MM.1S (cell line): ENCODE measurements around the gene SNX30.
A peak's percentile ranks its signal among the peaks of the same experiment; 100 is the strongest.

ENCODE experiments used
- DNase-seq: peaks from one replicate; pipeline ENCODE4 v3.0.0-alpha.2; 2015
- H2AFZ ChIP-seq: fragments of 300-600 bp; sonication (generic); 2 replicates; pipeline ENCODE4 v1.6.0; 2016; ENCODE audit warnings: antibody characterized with exemption, low read length
- H3F3A ChIP-seq: fragments of 300-600 bp; sonication (generic); 2 replicates; pipeline ENCODE4 v1.6.1; 2016; ENCODE audit warnings: mild to moderate bottlenecking, antibody characterized with exemption, low read length, moderate library complexity, mixed read lengths; ENCODE audit not compliant: insufficient read depth
- H3K27ac ChIP-seq: fragments of 300-600 bp; sonication (generic); 2 replicates; pipeline ENCODE4 v1.5.1; 2016; ENCODE audit warnings: mild to moderate bottlenecking, low read length
- H3K27me3 ChIP-seq: fragments of 300-600 bp; sonication (generic); replicated peaks from 2 replicates; pipeline ENCODE4 v1.6.0; 2016; ENCODE audit warnings: low read length; ENCODE audit not compliant: insufficient read depth
- H3K36me3 ChIP-seq: fragments of 300-600 bp; sonication (generic); replicated peaks from 2 replicates; pipeline ENCODE4 v1.6.1; 2016; ENCODE audit warnings: mild to moderate bottlenecking, low read length, mixed read lengths; ENCODE audit not compliant: insufficient read depth
- H3K4me1 ChIP-seq: fragments of 300-600 bp; sonication (generic); 2 replicates; pipeline ENCODE4 v1.6.1; 2016; ENCODE audit warnings: low read length, mixed read lengths
- H3K4me2 ChIP-seq: fragments of 300-600 bp; sonication (generic); 2 replicates; pipeline ENCODE4 v1.6.0; 2016; ENCODE audit warnings: low read depth, low read length
- H3K4me3 ChIP-seq: fragments of 300-600 bp; sonication (generic); 2 replicates; pipeline ENCODE4 v1.5.1; 2016; ENCODE audit warnings: low read length, mixed read lengths
- H3K79me2 ChIP-seq: fragments of 300-600 bp; sonication (generic); 2 replicates; pipeline ENCODE4 v1.6.1; 2016; ENCODE audit warnings: mixed run types, low read length, mixed read lengths
- H3K9ac ChIP-seq: fragments of 300-600 bp; sonication (generic); 2 replicates; pipeline ENCODE4 v1.6.1; 2016; ENCODE audit warnings: low read length, mixed read lengths
- H3K9me2 ChIP-seq: fragments of 300-600 bp; sonication (generic); replicated peaks from 2 replicates; pipeline ENCODE4 v1.6.1; 2016; ENCODE audit warnings: mild to moderate bottlenecking, low read length, mixed read lengths; ENCODE audit not compliant: insufficient read depth
- H3K9me3 ChIP-seq: fragments of 300-600 bp; sonication (generic); replicated peaks from 2 replicates; pipeline ENCODE4 v1.6.1; 2016; ENCODE audit warnings: mild to moderate bottlenecking, low read length, mixed read lengths; ENCODE audit not compliant: insufficient read depth
- H4K20me1 ChIP-seq: fragments of 300-600 bp; sonication (generic); 2 replicates; pipeline ENCODE4 v1.6.1; 2016; ENCODE audit warnings: mild to moderate bottlenecking, low read length, moderate library complexity, mixed read lengths; ENCODE audit not compliant: insufficient read depth
- CTCF ChIP-seq: fragments of 300-600 bp; sonication (generic); IDR thresholded peaks from 2 replicates; pipeline ENCODE4 v1.5.1; 2016; ENCODE audit warnings: antibody characterized with exemption, low read length, mixed read lengths
- EZH2 ChIP-seq: fragments of 300-600 bp; sonication (generic); optimal IDR thresholded peaks from 2 replicates; pipeline ENCODE3; 2017; ENCODE audit warnings: low read depth, mild to moderate bottlenecking, antibody characterized with exemption, low read length, mixed read lengths
- EZH2phosphoT487 ChIP-seq: fragments of 300-600 bp; sonication (generic); IDR thresholded peaks from 2 replicates; pipeline ENCODE4 v1.6.1; 2018; ENCODE audit warnings: antibody characterized with exemption, low read length

Gene SNX30

GRCh38 chr9:112839331-112839730 is 88.8 kb downstream of the SNX30 start:
- no peaks in the 10 kb centered on the region for H3K36me3 ChIP-seq
- no peak for DNase-seq
- no peaks in the 10 kb centered on the region for H3K79me2 ChIP-seq
- no peak overlapping the region for H3K4me3 ChIP-seq
- H3K9me2 ChIP-seq = no peaks in the 10 kb centered on the region
- no peak for TF ChIP-seq EZH2
- no peak for TF ChIP-seq EZH2phosphoT487
- TF ChIP-seq CTCF = no peak
- H3K27ac ChIP-seq = no peak overlapping the region
- H3F3A ChIP-seq = no peaks in the 10 kb centered on the region
- H3K9me3 ChIP-seq = no peaks in the 10 kb centered on the region
- no peak overlapping the region for H3K4me2 ChIP-seq
- no peaks in the 10 kb centered on the region for H3K27me3 ChIP-seq
- H3K4me1 ChIP-seq = no peaks in the 10 kb centered on the region
- no peak overlapping the region for H2AFZ ChIP-seq
- no peaks in the 10 kb centered on the region for H4K20me1 ChIP-seq
- H3K9ac ChIP-seq = no peak overlapping the region

DNA sequence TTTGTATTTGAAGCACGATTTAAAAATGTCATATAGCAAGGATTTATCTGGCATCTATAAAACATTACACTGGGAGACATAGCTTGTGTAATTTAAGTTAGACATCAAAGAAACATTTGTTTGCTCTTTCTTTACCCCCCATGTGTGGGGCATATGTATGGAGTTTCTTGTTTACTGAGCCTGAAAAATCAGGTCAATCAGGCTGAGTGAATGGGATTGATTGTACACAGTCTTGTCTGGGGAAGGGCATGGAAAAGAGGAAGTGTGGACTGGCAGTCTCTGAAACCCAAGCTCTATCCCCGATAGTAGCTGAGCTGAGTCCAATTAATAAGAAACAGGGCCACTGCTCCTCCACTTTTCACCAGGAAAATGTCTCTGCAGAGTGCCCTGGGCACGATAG is 90.7 kb downstream of the SNX30 start:
- DNase-seq = no peak
- H3K4me3 ChIP-seq = no peak overlapping the region
- no peaks in the 10 kb centered on the region for H3K36me3 ChIP-seq
- no peaks in the 10 kb centered on the region for H3K4me1 ChIP-seq
- no peaks in the 10 kb centered on the region for H3F3A ChIP-seq
- H3K4me2 ChIP-seq = no peak overlapping the region
- H2AFZ ChIP-seq = no peak overlapping the region
- H3K27me3 ChIP-seq = no peaks in the 10 kb centered on the region
- no peaks in the 10 kb centered on the region for H3K9me2 ChIP-seq
- TF ChIP-seq EZH2phosphoT487 = no peak
- TF ChIP-seq EZH2 = no peak
- H4K20me1 ChIP-seq = no peaks in the 10 kb centered on the region
- H3K79me2 ChIP-seq = no peaks in the 10 kb centered on the region
- H3K9ac ChIP-seq = no peak overlapping the region
- no peak overlapping the region for H3K27ac ChIP-seq
- H3K9me3 ChIP-seq = no peaks in the 10 kb centered on the region

DNA sequence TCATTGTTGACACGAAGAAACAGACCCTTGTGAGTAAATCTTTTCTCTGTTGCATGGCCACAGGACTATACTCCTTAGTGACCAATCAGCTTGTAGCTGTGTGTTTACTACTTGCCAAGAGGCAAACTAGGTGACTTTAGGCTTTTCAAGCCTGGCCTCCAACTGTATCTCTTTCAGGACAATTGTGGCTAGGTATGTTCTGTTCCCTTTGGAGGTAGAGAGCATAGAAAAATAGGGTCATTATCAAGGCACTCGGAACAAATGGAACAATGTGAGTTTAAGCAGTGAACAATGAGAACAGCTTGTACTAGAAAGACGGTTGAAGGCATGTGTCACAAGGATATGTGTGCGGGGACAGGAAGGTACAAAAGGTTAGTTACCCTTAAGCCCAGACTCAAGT is 92.0 kb downstream of the SNX30 start:
- H4K20me1 ChIP-seq = no peaks in the 10 kb centered on the region
- DNase-seq = no peak
- no peaks in the 10 kb centered on the region for H3F3A ChIP-seq
- no peaks in the 10 kb centered on the region for H3K9me3 ChIP-seq
- no peak overlapping the region for H3K9ac ChIP-seq
- no peak overlapping the region for H3K4me2 ChIP-seq
- no peak overlapping the region for H2AFZ ChIP-seq
- no peaks in the 10 kb centered on the region for H3K79me2 ChIP-seq
- H3K27ac ChIP-seq = no peak overlapping the region
- no peaks in the 10 kb centered on the region for H3K27me3 ChIP-seq
- H3K9me2 ChIP-seq = no peaks in the 10 kb centered on the region
- H3K4me1 ChIP-seq = no peaks in the 10 kb centered on the region
- no peak for TF ChIP-seq EZH2phosphoT487
- H3K4me3 ChIP-seq = no peak overlapping the region
- H3K36me3 ChIP-seq = no peaks in the 10 kb centered on the region

DNA sequence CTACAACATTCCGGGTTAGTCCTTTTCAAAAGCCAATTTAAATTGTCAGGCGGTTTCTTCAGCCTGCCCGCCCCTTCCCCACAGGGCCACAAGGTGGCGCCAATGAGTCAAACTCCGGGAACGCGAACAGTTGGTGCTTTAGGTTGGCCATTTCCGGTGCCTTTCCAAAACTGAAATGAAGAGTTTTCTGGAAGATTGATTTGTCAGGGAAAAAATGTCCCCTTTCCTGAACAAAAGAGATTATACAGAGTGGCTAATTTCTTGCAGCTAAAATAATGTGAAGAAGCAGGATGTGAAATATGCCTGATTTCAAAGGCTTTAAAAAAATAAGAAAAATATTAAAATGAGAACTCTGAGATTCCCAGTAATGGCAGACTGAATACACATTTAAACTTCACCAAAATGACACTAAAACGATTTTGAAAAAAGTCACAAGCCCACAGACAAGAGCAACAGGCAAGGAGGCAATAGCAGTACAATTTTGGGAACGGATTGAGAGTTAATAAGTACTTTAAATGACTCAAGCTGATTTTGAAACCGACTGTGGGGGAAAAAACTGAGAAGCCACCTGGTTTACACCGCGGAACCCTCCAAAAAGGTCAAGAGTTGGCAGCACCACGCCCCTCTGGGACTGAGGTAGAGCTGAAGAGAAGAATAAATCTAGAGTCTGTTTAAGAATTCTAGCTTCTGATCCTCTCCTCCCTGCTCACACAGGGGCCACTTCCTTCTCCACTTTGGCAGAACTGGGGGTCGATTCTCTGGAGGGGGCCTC is 94.4 kb downstream of the SNX30 start:
- no peaks in the 10 kb centered on the region for H3K9me2 ChIP-seq
- no peak overlapping the region for H3K9ac ChIP-seq
- H3F3A ChIP-seq = no peaks in the 10 kb centered on the region
- no peak overlapping the region for H3K4me3 ChIP-seq
- H3K9me3 ChIP-seq = no peaks in the 10 kb centered on the region
- peak overlapping the region; percentile 15; the same call in 1 of the 2 replicates for H3K4me2 ChIP-seq
- H3K4me1 ChIP-seq = no peaks in the 10 kb centered on the region
- H4K20me1 ChIP-seq = no peaks in the 10 kb centered on the region
- H3K36me3 ChIP-seq = no peaks in the 10 kb centered on the region
- H2AFZ ChIP-seq = no peak overlapping the region
- no peaks in the 10 kb centered on the region for H3K27me3 ChIP-seq
- H3K79me2 ChIP-seq = no peaks in the 10 kb centered on the region
- DNase-seq = peak; percentile 67
- H3K27ac ChIP-seq = no peak overlapping the region
- peak; percentile 98 for TF ChIP-seq CTCF
- no peak for TF ChIP-seq EZH2
